GM12878 (cell line): Measurements from ENCODE around the gene EGF. TPM values are rescaled to one million over a fixed set of nuclear protein-coding genes. Genes with fewer than 3 reads are reported as not detected.

Source experiments
- ATAC-seq: fragments of 200-7000 bp; cut with Tn5 transposase; 3 replicates; pipeline ENCODE4 v1.9.1; 2020; ENCODE audit warnings: mild to moderate bottlenecking, moderate library complexity
- BruUV-seq: library from RNA; stranded (reverse); fragments of 400-500 nt; replicated peaks from 2 replicates; lab custom pipeline; 2021; lab: Mats Ljungman, UMichigan
- CTCF ChIA-PET: fragments of 300-600 bp; sonication (Branson Sonifier 250); formaldehyde crosslinking; extraction: SDS; loops from one replicate; lab custom pipeline; 2021; ENCODE audit warnings: inconsistent platforms; lab: Yijun Ruan, JAX
- POLR2A ChIA-PET: fragments of 350-600 bp; formaldehyde crosslinking; extraction: SDS; loops from one replicate; lab custom pipeline; 2021; ENCODE audit warnings: inconsistent platforms; lab: Charles Lee
- RAD21 ChIA-PET: fragments of 300-600 bp; sonication (Branson Sonifier 250); formaldehyde crosslinking; loops from one replicate; lab custom pipeline; 2023; ENCODE audit warnings: antibody characterized with exemption; ENCODE audit not compliant: unreplicated experiment; lab: Charles Lee
- SMC1A ChIA-PET: fragments of 300-600 bp; sonication (Branson Sonifier 250); formaldehyde crosslinking; loops from one replicate; lab custom pipeline; 2023; ENCODE audit not compliant: unreplicated experiment, uncharacterized antibody; lab: Charles Lee
- DNase-seq: peaks from one replicate; pipeline ENCODE4 v3.0.0-alpha.2; 2011; ENCODE audit warnings: low read depth, low spot score
- FAIRE-seq: peaks from 3 replicates; lab custom pipeline; 2011; peaks lifted over from hg19 to GRCh38; lab: Jason Lieb, UNC
- H2AFZ ChIP-seq: 2 replicates; pipeline ENCODE4 v1.6.0; 2011; ENCODE audit warnings: low read depth, low read length, control low read depth; ENCODE audit not compliant: control insufficient read depth
- H3K27ac ChIP-seq: 2 replicates; pipeline ENCODE4 v1.5.1; 2011; ENCODE audit warnings: control low read depth; ENCODE audit not compliant: control insufficient read depth, insufficient read depth
- H3K27me3 ChIP-seq, 2 experiments: replicated peaks in 1 of 2; 2 replicates each; pipeline versions ENCODE4 v1.6.0 to v1.6.1; 2011; ENCODE audit warnings: low read length in 1 of 2; ENCODE audit not compliant: control insufficient read depth in 2 of 2, insufficient read depth in 2 of 2
- H3K36me3 ChIP-seq, 2 experiments: 2 replicates each; pipeline ENCODE4 v1.5.1; 2011; ENCODE audit warnings: low read length in 1 of 2; ENCODE audit not compliant: control insufficient read depth in 2 of 2, insufficient read depth in 2 of 2
- H3K4me1 ChIP-seq: 2 replicates; pipeline ENCODE4 v1.6.1; 2011; ENCODE audit warnings: mild to moderate bottlenecking, low read length, moderate library complexity, mixed read lengths; ENCODE audit not compliant: control insufficient read depth, insufficient read depth
- H3K4me2 ChIP-seq: 2 replicates; pipeline ENCODE4 v1.6.0; 2011; ENCODE audit warnings: control low read depth; ENCODE audit not compliant: control insufficient read depth, insufficient read depth
- H3K4me3 ChIP-seq: fragments of 200-600 bp; sonication (generic); 2 replicates; pipeline ENCODE4 v1.5.1; 2016
- H3K79me2 ChIP-seq: 2 replicates; pipeline ENCODE4 v1.6.0; 2011; ENCODE audit warnings: low read length; ENCODE audit not compliant: control insufficient read depth, insufficient read depth
- H3K9ac ChIP-seq: 2 replicates; pipeline ENCODE4 v1.8.0; 2011; ENCODE audit warnings: low read length, control low read depth, mixed read lengths; ENCODE audit not compliant: control insufficient read depth, insufficient read depth
- H3K9me3 ChIP-seq: replicated peaks from 3 replicates; pipeline ENCODE4 v1.5.1; 2011; ENCODE audit warnings: mild to moderate bottlenecking, low read length; ENCODE audit not compliant: control insufficient read depth, insufficient read depth
- H4K20me1 ChIP-seq: 2 replicates; pipeline ENCODE4 v1.6.0; 2011; ENCODE audit not compliant: control insufficient read depth, insufficient read depth
- BCL11A ChIP-seq: IDR thresholded peaks from 2 replicates; pipeline ENCODE4 v1.6.1; 2011; ENCODE audit warnings: low read depth, low read length
- E2F8 ChIP-seq: fragments of 450-650 bp; IDR thresholded peaks from 2 replicates; pipeline ENCODE4 v1.6.1; 2018; ENCODE audit warnings: mild to moderate bottlenecking, low read depth, moderate library complexity; ENCODE audit not compliant: partially characterized antibody
- HDAC6 ChIP-seq: fragments of 200-600 bp; sonication (generic); IDR thresholded peaks from one replicate; pipeline ENCODE4 v1.8.0; 2017; ENCODE audit warnings: antibody characterized with exemption; ENCODE audit not compliant: unreplicated experiment
- HDGF ChIP-seq: fragments of 450-650 bp; IDR thresholded peaks from 2 replicates; pipeline ENCODE4 v1.6.1; 2016; ENCODE audit warnings: antibody characterized with exemption
- MTA3 ChIP-seq: IDR thresholded peaks from 2 replicates; pipeline ENCODE4 v1.6.1; 2012; ENCODE audit warnings: low read length, inconsistent platforms, borderline replicate concordance
- NRF1 ChIP-seq: conservative IDR thresholded peaks from 2 replicates; pipeline ENCODE4 v1.6.1; 2011; ENCODE audit warnings: mild to moderate bottlenecking, low read depth, low read length, improper control_type of control experiment
- RAD51 ChIP-seq: fragments of 450-650 bp; IDR thresholded peaks from 2 replicates; pipeline ENCODE4 v1.6.1; 2016; ENCODE audit warnings: moderate library complexity, mild to moderate bottlenecking, inconsistent platforms
- RCOR1 ChIP-seq: conservative IDR thresholded peaks from 2 replicates; pipeline ENCODE4 v1.6.1; 2012; ENCODE audit warnings: low read depth, low read length, improper control_type of control experiment
- SRF ChIP-seq, 2 experiments: IDR thresholded peaks; 2 replicates each; pipeline ENCODE4 v1.6.1; 2011; ENCODE audit warnings: low read depth in 2 of 2, low read length in 2 of 2, mild to moderate bottlenecking in 1 of 2, moderate library complexity in 1 of 2
- TCF3 ChIP-seq: IDR thresholded peaks from 2 replicates; pipeline ENCODE4 v1.6.1; 2012; ENCODE audit warnings: low read depth, mild to moderate bottlenecking, low read length, borderline replicate concordance; ENCODE audit not compliant: insufficient read depth
- ZNF274 ChIP-seq: IDR thresholded peaks from one replicate; pipeline ENCODE4 v1.8.0; 2011; ENCODE audit not compliant: insufficient read length, insufficient read depth
- ZNF622 ChIP-seq: fragments of 450-650 bp; IDR thresholded peaks from 2 replicates; pipeline ENCODE4 v1.6.1; 2017; ENCODE audit warnings: mild to moderate bottlenecking, inconsistent platforms
- WGBS: methylation state at CpG from one replicate; pipeline ENCODE4 v1.1.6; 2016; ENCODE audit warnings: low lambda C conversion rate; ENCODE audit not compliant: insufficient replicate concordance, insufficient coverage; ENCODE audit errors: missing lambda C conversion rate; 5-methylcytosine and 5-hydroxymethylcytosine counted together
- in situ Hi-C: fragments of 300-500 bp; cut with MboI; formaldehyde crosslinking; loops from 9 replicates; pipeline ENCODE4 v1.14.3; 2018; ENCODE audit warnings: mixed read lengths
- intact Hi-C: fragments of 100-400 bp; cut with micrococcal nuclease; formaldehyde crosslinking; loops from one replicate; pipeline ENCODE4 v1.14.2; 2022; ENCODE audit not compliant: unreplicated experiment
- polyA plus RNA-seq, 11 experiments: library from polyadenylated mRNA; depleted of rRNA in 4 of 11; unstranded in 6 of 11; stranded (reverse) in 5 of 11; fragments of >200 nt; fragmentation: Nextera tagmentation in 4 of 11; fragmentation: Illumina TruSeq in 1 of 11; extraction: Ambion mirVana in 4 of 11; extraction: Trizol in 1 of 11; gene quantifications; 1 replicate in 1 of 11; 2 replicates in 10 of 11; pipeline versions ENCODE4 v1.2.1 to v1.2.3, GENCODE V29; 2011 to 2016; ENCODE audit warnings: inconsistent platforms in 2 of 11, missing spikeins in 2 of 11, low read depth in 1 of 11
- total RNA-seq, 4 experiments: library from RNA; depleted of rRNA in 3 of 4; stranded (reverse); fragments of >200 nt in 3 of 4; fragmentation: Illumina TruSeq in 1 of 4; extraction: Trizol in 1 of 4; gene quantifications; 2 replicates each; pipeline versions ENCODE4 v1.2.1 to v1.2.3, GENCODE V29; 2013 to 2021

EGF gene
- total and polyA plus RNA-seq, 10 of the 15 experiments (the other 5 are each of a cell fraction or from before 2014, with no cell fraction given): 0.02 to 0.90 (median 0.19) TPM; not detected in 4

- no TSS peak for BruUV-seq
- DNase-seq (no peak), ATAC-seq (no peak), FAIRE-seq (no peak)
- RAD21 ChIA-PET: interaction anchor here (1.4 kb wide), 1 partner anchor 20 kb away, joined by 4 read pairs; no protein-coding TSS in a partner anchor
- H3K9me3 ChIP-seq: no peaks in the 10 kb centered on the region
- no peak overlapping the region for H3K9ac ChIP-seq
- H3K36me3 ChIP-seq: no peaks in the 10 kb centered on the region
- H3K27me3 ChIP-seq: no peaks in the 10 kb centered on the region; a peak in 2 of 4 replicates
- 95% methylated on average over 3 of the region's 3 CpGs for WGBS
- CTCF ChIA-PET: interaction anchor here (0.8 to 1.9 kb wide), 4 partner anchors 20 to 491 kb away, joined by 3 to 5 read pairs (median 3); no protein-coding TSS in a partner anchor
- no peak overlapping the region for H2AFZ ChIP-seq
- no peak for TF ChIP-seq E2F8
- no peak for TF ChIP-seq HDGF
- intact Hi-C loops: no loop called here
- in situ Hi-C loops: no loop called here
- no peaks in the 10 kb centered on the region for H3K4me1 ChIP-seq
- H3K27ac ChIP-seq: no peak overlapping the region
- H3K4me3 ChIP-seq: no peak overlapping the region
- H3K4me2 ChIP-seq: no peak overlapping the region
- SMC1A ChIA-PET: interaction anchor here (0.6 to 1.4 kb wide), 4 partner anchors 23 to 223 kb away, joined by 3 read pairs; no protein-coding TSS in a partner anchor
- H4K20me1 ChIP-seq: no peaks in the 10 kb centered on the region
- POLR2A ChIA-PET: interaction anchor here (0.6 kb wide), 2 partner anchors 251 to 523 kb away, joined by 3 read pairs; no protein-coding TSS in a partner anchor
- H3K79me2 ChIP-seq: no peaks in the 10 kb centered on the region
These were observed 113.0 kb downstream of the EGF start for GRCh38 chr4:110025718-110026117.

GRCh38 chr4:110032603-110033002 is 119.9 kb downstream of the EGF start:
- intact Hi-C loops (no loop called here), in situ Hi-C loops (no loop called here)
- no peak for ATAC-seq
- CTCF ChIA-PET: interaction anchor here (1.0 to 1.9 kb wide), 3 partner anchors 16 to 478 kb away, joined by 3 to 8 read pairs (median 6); no protein-coding TSS in a partner anchor
- Histone ChIP-seq H3K27ac (no peak overlapping the region), H3K27me3 (no peaks in the 10 kb centered on the region), H3K9ac (no peak overlapping the region), H4K20me1 (no peaks in the 10 kb centered on the region), H2AFZ (no peak overlapping the region), H3K4me2 (no peak overlapping the region), H3K79me2 (no peaks in the 10 kb centered on the region), H3K4me3 (no peak overlapping the region), H3K9me3 (peaks cover 2% of the 10 kb centered on the region; the same call in 1 of the 3 replicates), H3K36me3 (no peaks in the 10 kb centered on the region), H3K4me1 (peaks cover 14% of the 10 kb centered on the region)
- RAD21 ChIA-PET: interaction anchor here (1.0 to 2.9 kb wide), 3 partner anchors 17 to 166 kb away, joined by 3 to 12 read pairs (median 4); partner anchors contain the start of gene ELOVL6
- no peak for DNase-seq
- POLR2A ChIA-PET: interaction anchor here (0.6 kb wide), 2 partner anchors 158 to 166 kb away, joined by 5 read pairs; partner anchors contain the start of gene ELOVL6
- BruUV-seq: no TSS peak
- no peak for FAIRE-seq
- SMC1A ChIA-PET: interaction anchor here (2.7 to 4.4 kb wide), 2 partner anchors 16 to 23 kb away, joined by 17 to 20 read pairs; no protein-coding TSS in a partner anchor
- WGBS: 60% methylated on average over 7 of the region's 7 CpGs
- TF ChIP-seq TCF3 (no peak), NRF1 (no peak), RAD51 (no peak), SRF (IDR thresholded peaks at IDR 0.05; ENCODE audit: low read depth in 2 of 2, low read length in 2 of 2) (no peak), HDAC6 (no peak), RCOR1 (no peak), MTA3 (no peak), ZNF274 (no peak), ZNF622 (no peak), BCL11A (no peak)
